GM12878 (cell line): ENCODE measurements around the gene EXO1. TPM values are rescaled to one million over a fixed set of nuclear protein-coding genes. Genes with fewer than 3 reads are reported as not detected.

ENCODE experiments used
- ATAC-seq: fragments of 200-7000 bp; cut with Tn5 transposase; 3 replicates; pipeline ENCODE4 v1.9.1; 2020; ENCODE audit warnings: mild to moderate bottlenecking, moderate library complexity
- BruUV-seq: library from RNA; stranded (reverse); fragments of 400-500 nt; replicated peaks from 2 replicates; lab custom pipeline; 2021; lab: Mats Ljungman, UMichigan
- CTCF ChIA-PET: fragments of 300-600 bp; sonication (Branson Sonifier 250); formaldehyde crosslinking; extraction: SDS; loops from one replicate; lab custom pipeline; 2021; ENCODE audit warnings: inconsistent platforms; lab: Yijun Ruan, JAX
- POLR2A ChIA-PET: fragments of 350-600 bp; formaldehyde crosslinking; extraction: SDS; loops from one replicate; lab custom pipeline; 2021; ENCODE audit warnings: inconsistent platforms; lab: Charles Lee
- RAD21 ChIA-PET: fragments of 300-600 bp; sonication (Branson Sonifier 250); formaldehyde crosslinking; loops from one replicate; lab custom pipeline; 2023; ENCODE audit warnings: antibody characterized with exemption; ENCODE audit not compliant: unreplicated experiment; lab: Charles Lee
- SMC1A ChIA-PET: fragments of 300-600 bp; sonication (Branson Sonifier 250); formaldehyde crosslinking; loops from one replicate; lab custom pipeline; 2023; ENCODE audit not compliant: unreplicated experiment, uncharacterized antibody; lab: Charles Lee
- DNase-seq: peaks from one replicate; pipeline ENCODE4 v3.0.0-alpha.2; 2011; ENCODE audit warnings: low read depth, low spot score
- FAIRE-seq: peaks from 3 replicates; lab custom pipeline; 2011; peaks lifted over from hg19 to GRCh38; lab: Jason Lieb, UNC
- H2AFZ ChIP-seq: 2 replicates; pipeline ENCODE4 v1.6.0; 2011; ENCODE audit warnings: low read depth, low read length, control low read depth; ENCODE audit not compliant: control insufficient read depth
- H3K27ac ChIP-seq: 2 replicates; pipeline ENCODE4 v1.5.1; 2011; ENCODE audit warnings: control low read depth; ENCODE audit not compliant: control insufficient read depth, insufficient read depth
- H3K27me3 ChIP-seq, 2 experiments: replicated peaks in 1 of 2; 2 replicates each; pipeline versions ENCODE4 v1.6.0 to v1.6.1; 2011; ENCODE audit warnings: low read length in 1 of 2; ENCODE audit not compliant: control insufficient read depth in 2 of 2, insufficient read depth in 2 of 2
- H3K36me3 ChIP-seq, 2 experiments: 2 replicates each; pipeline ENCODE4 v1.5.1; 2011; ENCODE audit warnings: low read length in 1 of 2; ENCODE audit not compliant: control insufficient read depth in 2 of 2, insufficient read depth in 2 of 2
- H3K4me1 ChIP-seq: 2 replicates; pipeline ENCODE4 v1.6.1; 2011; ENCODE audit warnings: mild to moderate bottlenecking, low read length, moderate library complexity, mixed read lengths; ENCODE audit not compliant: control insufficient read depth, insufficient read depth
- H3K4me2 ChIP-seq: 2 replicates; pipeline ENCODE4 v1.6.0; 2011; ENCODE audit warnings: control low read depth; ENCODE audit not compliant: control insufficient read depth, insufficient read depth
- H3K4me3 ChIP-seq: fragments of 200-600 bp; sonication (generic); 2 replicates; pipeline ENCODE4 v1.5.1; 2016
- H3K79me2 ChIP-seq: 2 replicates; pipeline ENCODE4 v1.6.0; 2011; ENCODE audit warnings: low read length; ENCODE audit not compliant: control insufficient read depth, insufficient read depth
- H3K9ac ChIP-seq: 2 replicates; pipeline ENCODE4 v1.8.0; 2011; ENCODE audit warnings: low read length, control low read depth, mixed read lengths; ENCODE audit not compliant: control insufficient read depth, insufficient read depth
- H3K9me3 ChIP-seq: replicated peaks from 3 replicates; pipeline ENCODE4 v1.5.1; 2011; ENCODE audit warnings: mild to moderate bottlenecking, low read length; ENCODE audit not compliant: control insufficient read depth, insufficient read depth
- H4K20me1 ChIP-seq: 2 replicates; pipeline ENCODE4 v1.6.0; 2011; ENCODE audit not compliant: control insufficient read depth, insufficient read depth
- ATF3 ChIP-seq: IDR thresholded peaks from 2 replicates; pipeline ENCODE4 v1.6.1; 2011; ENCODE audit warnings: low read depth, mild to moderate bottlenecking, low read length, moderate library complexity, borderline replicate concordance; ENCODE audit errors: extremely low read depth
- CREB1 ChIP-seq: IDR thresholded peaks from 2 replicates; pipeline ENCODE4 v1.6.1; 2012; ENCODE audit warnings: low read depth, mild to moderate bottlenecking, inconsistent platforms
- CREM ChIP-seq: IDR thresholded peaks from 2 replicates; pipeline ENCODE4 v1.6.1; 2014; ENCODE audit warnings: antibody characterized with exemption, low read depth
- E4F1 ChIP-seq: fragments of 450-650 bp; IDR thresholded peaks from 2 replicates; pipeline ENCODE4 v1.6.1; 2018; ENCODE audit warnings: borderline replicate concordance, mild to moderate bottlenecking; ENCODE audit not compliant: partially characterized antibody
- EED ChIP-seq: sonication (generic); IDR thresholded peaks from 2 replicates; pipeline ENCODE4 v1.6.1; 2016; ENCODE audit warnings: antibody characterized with exemption, low read depth
- HCFC1 ChIP-seq: fragments of 150-350 bp; IDR thresholded peaks from 2 replicates; pipeline ENCODE4 v1.6.1; 2014; ENCODE audit warnings: low read length
- HDGF ChIP-seq: fragments of 450-650 bp; IDR thresholded peaks from 2 replicates; pipeline ENCODE4 v1.6.1; 2016; ENCODE audit warnings: antibody characterized with exemption
- LARP7 ChIP-seq: fragments of 450-650 bp; IDR thresholded peaks from 2 replicates; pipeline ENCODE4 v1.6.1; 2017; ENCODE audit warnings: mild to moderate bottlenecking
- MLLT1 ChIP-seq: fragments of 450-650 bp; IDR thresholded peaks from 2 replicates; pipeline ENCODE4 v1.6.1; 2016; ENCODE audit warnings: mild to moderate bottlenecking
- POLR2A ChIP-seq: IDR thresholded peaks from 2 replicates; pipeline ENCODE4 v1.6.1; 2011; ENCODE audit warnings: low read depth, mild to moderate bottlenecking, low read length
- PRDM15 ChIP-seq: fragments of 450-650 bp; formaldehyde crosslinking; IDR thresholded peaks from 2 replicates; pipeline ENCODE4 v1.4.0; 2020; ENCODE audit warnings: mild to moderate bottlenecking, moderate library complexity
- SREBF2 ChIP-seq: IDR thresholded peaks from 2 replicates; pipeline ENCODE4 v1.6.1; 2012; ENCODE audit warnings: mild to moderate bottlenecking, low read length
- STAT3 ChIP-seq: IDR thresholded peaks from 2 replicates; pipeline ENCODE4 v1.6.1; 2011; ENCODE audit warnings: low read depth, low read length, improper control_type of control experiment
- WGBS: methylation state at CpG from one replicate; pipeline ENCODE4 v1.1.6; 2016; ENCODE audit warnings: low lambda C conversion rate; ENCODE audit not compliant: insufficient replicate concordance, insufficient coverage; ENCODE audit errors: missing lambda C conversion rate; 5-methylcytosine and 5-hydroxymethylcytosine counted together
- in situ Hi-C: fragments of 300-500 bp; cut with MboI; formaldehyde crosslinking; loops from 9 replicates; pipeline ENCODE4 v1.14.3; 2018; ENCODE audit warnings: mixed read lengths
- intact Hi-C: fragments of 100-400 bp; cut with micrococcal nuclease; formaldehyde crosslinking; loops from one replicate; pipeline ENCODE4 v1.14.2; 2022; ENCODE audit not compliant: unreplicated experiment
- polyA plus RNA-seq, 11 experiments: library from polyadenylated mRNA; depleted of rRNA in 4 of 11; unstranded in 6 of 11; stranded (reverse) in 5 of 11; fragments of >200 nt; fragmentation: Nextera tagmentation in 4 of 11; fragmentation: Illumina TruSeq in 1 of 11; extraction: Ambion mirVana in 4 of 11; extraction: Trizol in 1 of 11; gene quantifications; 1 replicate in 1 of 11; 2 replicates in 10 of 11; pipeline versions ENCODE4 v1.2.1 to v1.2.3, GENCODE V29; 2011 to 2016; ENCODE audit warnings: inconsistent platforms in 2 of 11, missing spikeins in 2 of 11, low read depth in 1 of 11
- total RNA-seq, 4 experiments: library from RNA; depleted of rRNA in 3 of 4; stranded (reverse); fragments of >200 nt in 3 of 4; fragmentation: Illumina TruSeq in 1 of 4; extraction: Trizol in 1 of 4; gene quantifications; 2 replicates each; pipeline versions ENCODE4 v1.2.1 to v1.2.3, GENCODE V29; 2013 to 2021

The EXO1 gene
- total and polyA plus RNA-seq, 10 of the 15 experiments (the other 5 are each of a cell fraction or from before 2014, with no cell fraction given), result 8.7 to 43.4 (median 30.6) TPM

DNA sequence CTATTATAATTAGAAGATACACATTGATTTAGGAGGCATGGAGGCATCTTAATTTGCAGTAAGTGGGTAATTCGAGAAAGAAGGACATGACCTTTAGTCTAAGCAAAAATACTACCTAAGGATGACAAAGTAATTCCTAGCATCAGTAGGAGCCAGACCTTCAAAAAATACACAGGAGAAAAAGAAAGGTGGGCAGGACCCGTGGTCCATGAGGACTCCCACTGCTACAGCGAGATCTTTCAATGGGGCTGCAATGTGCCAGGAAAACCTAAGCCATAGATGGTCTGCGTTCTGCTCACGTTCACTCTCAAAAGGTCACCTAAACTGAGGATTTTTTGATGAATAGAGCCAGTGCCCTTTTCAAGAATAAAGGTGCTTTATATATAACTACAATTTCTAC lies 10.6 kb upstream of the EXO1 start:
- Histone ChIP-seq H3K79me2 (no peaks in the 10 kb centered on the region), H3K4me3 (no peak overlapping the region), H3K36me3 (no peaks in the 10 kb centered on the region), H3K9me3 (no peaks in the 10 kb centered on the region), H3K9ac (no peak overlapping the region), H2AFZ (no peak overlapping the region), H3K27me3 (no peaks in the 10 kb centered on the region), H4K20me1 (no peaks in the 10 kb centered on the region), H3K27ac (no peak overlapping the region)
- POLR2A ChIA-PET, result no interaction called here
- no peak for FAIRE-seq
- no peak for DNase-seq
- CTCF ChIA-PET, result interaction anchor here (1.8 kb wide), 1 partner anchor 226 kb away, joined by 6 read pairs; no protein-coding TSS in a partner anchor
- no TSS peak for BruUV-seq
- no peak for ATAC-seq
- RAD21 ChIA-PET, result no interaction called here
- WGBS, result 84% methylated on average over 5 of the region's 5 CpGs
- SMC1A ChIA-PET, result no interaction called here
- TF ChIP-seq MLLT1 (no peak), CREM (no peak), CREB1 (no peak), STAT3 (no peak), POLR2A (no peak), EED (no peak), SREBF2 (no peak), HDGF (no peak), E4F1 (no peak), HCFC1 (no peak), LARP7 (no peak), ATF3 (no peak), PRDM15 (no peak)
- TF ChIP-seq, all 136 proteins: peak for 0
- intact Hi-C loops, result no loop called here
- Histone ChIP-seq H3K4me2 (no peak overlapping the region), H3K4me1 (peaks cover 11% of the 10 kb centered on the region; the same call in 1 of the 2 replicates)
- in situ Hi-C loops, result no loop called here
